CD4-positive, alpha-beta T cell treated with Interferon alpha-2 for 1 hour (primary cell): ENCODE results near the gene DAPK1.

ENCODE experiments used
- DNase-seq, 2 donors: peaks; one replicate each; pipeline ENCODE4 v3.0.0-alpha.2; 2020 to 2022

DAPK1 gene

GRCh38 chr9:87618226-87618625 is 120.6 kb downstream of the DAPK1 start:
- DNase-seq = no peak

GRCh38 chr9:87618931-87619330 is 121.3 kb downstream of the DAPK1 start:
- no peak for DNase-seq

- DNase-seq = no peak
Observed at GRCh38 chr9:87619346-87619745, 121.7 kb downstream of the DAPK1 start.

GRCh38 chr9:87620731-87621322 is 123.2 kb downstream of the DAPK1 start:
- DNase-seq = no peak

- DNase-seq = no peak
Observed at GRCh38 chr9:87622098-87622497, 124.4 kb downstream of the DAPK1 start.

- no peak for DNase-seq
Observed at GRCh38 chr9:87622923-87623322, 125.3 kb downstream of the DAPK1 start.

GRCh38 chr9:87628346-87628745 is 130.7 kb downstream of the DAPK1 start:
- no peak for DNase-seq

GRCh38 chr9:87629104-87629503 is 131.4 kb downstream of the DAPK1 start:
- DNase-seq = no peak

GRCh38 chr9:87630266-87630665 is 132.6 kb downstream of the DAPK1 start:
- DNase-seq = no peak

GRCh38 chr9:87630846-87631245 is 133.2 kb downstream of the DAPK1 start:
- no peak for DNase-seq

GRCh38 chr9:87635656-87636501 is 138.2 kb downstream of the DAPK1 start:
- DNase-seq = no peak

GRCh38 chr9:87638292-87638691 is 140.6 kb downstream of the DAPK1 start:
- no peak for DNase-seq

GRCh38 chr9:87639949-87640348 is 142.3 kb downstream of the DAPK1 start:
- no peak for DNase-seq

GRCh38 chr9:87640385-87640795 is 142.7 kb downstream of the DAPK1 start:
- no peak for DNase-seq

GRCh38 chr9:87641067-87641466 is 143.4 kb downstream of the DAPK1 start:
- no peak for DNase-seq

GRCh38 chr9:87642330-87643106 is 144.9 kb downstream of the DAPK1 start:
- DNase-seq = no peak

- DNase-seq = no peak
Observed at GRCh38 chr9:87643107-87643650, 145.5 kb downstream of the DAPK1 start.

- no peak for DNase-seq
Observed at GRCh38 chr9:87643778-87644570, 146.3 kb downstream of the DAPK1 start.

GRCh38 chr9:87644659-87645058 is 147.0 kb downstream of the DAPK1 start:
- DNase-seq = no peak

GRCh38 chr9:87646546-87646945 is 148.9 kb downstream of the DAPK1 start:
- no peak for DNase-seq

- DNase-seq = no peak
Observed at GRCh38 chr9:87647114-87647513, 149.4 kb downstream of the DAPK1 start.

GRCh38 chr9:87648606-87649005 is 150.9 kb downstream of the DAPK1 start:
- DNase-seq = no peak
